ENCODE measurements around the gene NFKBIL1. TPM values are rescaled to one million over a fixed set of nuclear protein-coding genes. Genes with fewer than 3 reads are reported as not detected.

NFKBIL1 gene
- total RNA-seq, 2 experiments from 2014 or later = 21.8 to 23.2 TPM

GRCh38 chr6:31579546-31580437, 32.4 kb downstream of the NFKBIL1 start:
- no peaks in the 10 kb centered on the region for H4K20me1 ChIP-seq (ENCODE audit: insufficient read depth, low read length)
- ChIA-PET CTCF (ENCODE audit: unreplicated experiment) (interaction anchor here (1.3 to 4.4 kb wide), 2 partner anchors 18 to 31 kb away, joined by 3 to 27 read pairs; no protein-coding TSS in a partner anchor), POLR2A (interaction anchor here (0.8 to 6.0 kb wide), 4 partner anchors 10 to 63 kb away, joined by 3 to 49 read pairs (median 6); no protein-coding TSS in a partner anchor)
- DNase-seq (ENCODE audit: low spot score) = no peak
- no TSS peak for BruUV-seq (replicated peaks)
- H3K4me3 ChIP-seq (ENCODE audit: low read depth, low read length, poor library complexity, severe bottlenecking) = peak overlapping the region; percentile 87
- peaks cover 15% of the 10 kb centered on the region; the same call in 1 of the 2 replicates for H3K79me2 ChIP-seq (ENCODE audit: insufficient read depth, low read depth, low read length)
- intact Hi-C loops (cut with micrococcal nuclease; ENCODE audit: unreplicated experiment) = loop anchor here (10.0 kb wide), 1 partner anchor 175 kb away; the partner anchor contains the start of gene MICA
- peaks cover 13% of the 10 kb centered on the region; the same call in 1 of the 2 replicates for H3K36me3 ChIP-seq (ENCODE audit: insufficient read depth, low read length)
- peaks cover 78% of the 10 kb centered on the region for H3K4me1 ChIP-seq (ENCODE audit: insufficient read depth, low read length, poor library complexity, severe bottlenecking)
- no peaks in the 10 kb centered on the region for H3K9me3 ChIP-seq (ENCODE audit: low read length)
- no peak overlapping the region for H3K27ac ChIP-seq (ENCODE audit: low read depth, low read length, poor library complexity, severe bottlenecking)
- no peak overlapping the region for H2AFZ ChIP-seq (ENCODE audit: low read length)
- peak overlapping the region; percentile 88 for H3K4me2 ChIP-seq (ENCODE audit: low read length)
- no peaks in the 10 kb centered on the region for H3K9me2 ChIP-seq (ENCODE audit: insufficient read depth, low read length)
- no peak for TF ChIP-seq EZH2phosphoT487 (IDR thresholded peaks at IDR 0.05; ENCODE audit: borderline replicate concordance, low read depth, low read length)

GRCh38 chr6:31580438-31580740, 33.0 kb downstream of the NFKBIL1 start:
- no peak for DNase-seq (ENCODE audit: low spot score)
- H3K4me2 ChIP-seq (ENCODE audit: low read length) = peak overlapping the region; percentile 88
- no peaks in the 10 kb centered on the region for H3K9me3 ChIP-seq (ENCODE audit: low read length)
- intact Hi-C loops (cut with micrococcal nuclease; ENCODE audit: unreplicated experiment) = loop anchor here (10.0 kb wide), 1 partner anchor 176 kb away; the partner anchor contains the start of gene MICA
- POLR2A ChIA-PET = interaction anchor here (0.8 to 6.0 kb wide), 4 partner anchors 11 to 63 kb away, joined by 3 to 49 read pairs (median 6); no protein-coding TSS in a partner anchor
- no peaks in the 10 kb centered on the region for H3K9me2 ChIP-seq (ENCODE audit: insufficient read depth, low read length)
- CTCF ChIA-PET (ENCODE audit: unreplicated experiment) = interaction anchor here (1.3 to 4.4 kb wide), 2 partner anchors 17 to 32 kb away, joined by 3 to 27 read pairs; no protein-coding TSS in a partner anchor
- no peaks in the 10 kb centered on the region for H4K20me1 ChIP-seq (ENCODE audit: insufficient read depth, low read length)
- no peak overlapping the region for H3K27ac ChIP-seq (ENCODE audit: low read depth, low read length, poor library complexity, severe bottlenecking)
- peaks cover 15% of the 10 kb centered on the region; the same call in 1 of the 2 replicates for H3K79me2 ChIP-seq (ENCODE audit: insufficient read depth, low read depth, low read length)
- no peak for TF ChIP-seq EZH2phosphoT487 (IDR thresholded peaks at IDR 0.05; ENCODE audit: borderline replicate concordance, low read depth, low read length)
- H3K36me3 ChIP-seq (ENCODE audit: insufficient read depth, low read length) = peaks cover 13% of the 10 kb centered on the region; the same call in 1 of the 2 replicates
- BruUV-seq (replicated peaks) = no TSS peak
- H3K4me3 ChIP-seq (ENCODE audit: low read depth, low read length, poor library complexity, severe bottlenecking) = peak overlapping the region; percentile 87
- no peak overlapping the region for H2AFZ ChIP-seq (ENCODE audit: low read length)
- peaks cover 78% of the 10 kb centered on the region for H3K4me1 ChIP-seq (ENCODE audit: insufficient read depth, low read length, poor library complexity, severe bottlenecking)

- intact Hi-C loops (cut with micrococcal nuclease; ENCODE audit: unreplicated experiment) = loop anchor here (1.0 to 10.0 kb wide), 4 partner anchors 16 to 176 kb away; partner anchors contain the start of genes MICA and NFKBIL1
- no TSS peak for BruUV-seq (replicated peaks)
- DNase-seq (ENCODE audit: low spot score) = peak; percentile 89
- H4K20me1 ChIP-seq (ENCODE audit: insufficient read depth, low read length) = no peaks in the 10 kb centered on the region
- peak overlapping the region; percentile 88 for H3K4me2 ChIP-seq (ENCODE audit: low read length)
- H3K79me2 ChIP-seq (ENCODE audit: insufficient read depth, low read depth, low read length) = peaks cover 13% of the 10 kb centered on the region; the same call in 1 of the 2 replicates
- no peaks in the 10 kb centered on the region for H3K9me2 ChIP-seq (ENCODE audit: insufficient read depth, low read length)
- ChIA-PET POLR2A (interaction anchor here (0.8 to 6.0 kb wide), 3 partner anchors 11 to 16 kb away, joined by 5 to 49 read pairs (median 6); no protein-coding TSS in a partner anchor), CTCF (ENCODE audit: unreplicated experiment) (interaction anchor here (0.8 to 4.4 kb wide), 4 partner anchors 12 to 32 kb away, joined by 3 to 27 read pairs (median 3); partner anchors contain the start of gene NCR3)
- peaks cover 78% of the 10 kb centered on the region for H3K4me1 ChIP-seq (ENCODE audit: insufficient read depth, low read length, poor library complexity, severe bottlenecking)
- no peak for TF ChIP-seq EZH2phosphoT487 (IDR thresholded peaks at IDR 0.05; ENCODE audit: borderline replicate concordance, low read depth, low read length)
- TF ChIP-seq, protein P1, sequence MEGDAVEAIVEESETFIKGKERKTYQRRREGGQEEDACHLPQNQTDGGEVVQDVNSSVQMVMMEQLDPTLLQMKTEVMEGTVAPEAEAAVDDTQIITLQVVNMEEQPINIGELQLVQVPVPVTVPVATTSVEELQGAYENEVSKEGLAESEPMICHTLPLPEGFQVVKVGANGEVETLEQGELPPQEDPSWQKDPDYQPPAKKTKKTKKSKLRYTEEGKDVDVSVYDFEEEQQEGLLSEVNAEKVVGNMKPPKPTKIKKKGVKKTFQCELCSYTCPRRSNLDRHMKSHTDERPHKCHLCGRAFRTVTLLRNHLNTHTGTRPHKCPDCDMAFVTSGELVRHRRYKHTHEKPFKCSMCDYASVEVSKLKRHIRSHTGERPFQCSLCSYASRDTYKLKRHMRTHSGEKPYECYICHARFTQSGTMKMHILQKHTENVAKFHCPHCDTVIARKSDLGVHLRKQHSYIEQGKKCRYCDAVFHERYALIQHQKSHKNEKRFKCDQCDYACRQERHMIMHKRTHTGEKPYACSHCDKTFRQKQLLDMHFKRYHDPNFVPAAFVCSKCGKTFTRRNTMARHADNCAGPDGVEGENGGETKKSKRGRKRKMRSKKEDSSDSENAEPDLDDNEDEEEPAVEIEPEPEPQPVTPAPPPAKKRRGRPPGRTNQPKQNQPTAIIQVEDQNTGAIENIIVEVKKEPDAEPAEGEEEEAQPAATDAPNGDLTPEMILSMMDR (conservative IDR thresholded peaks at IDR 0.05; ENCODE audit: low read length) = peak; percentile 93
- peaks cover 13% of the 10 kb centered on the region; the same call in 1 of the 2 replicates for H3K36me3 ChIP-seq (ENCODE audit: insufficient read depth, low read length)
- no peaks in the 10 kb centered on the region for H3K9me3 ChIP-seq (ENCODE audit: low read length)
- peak overlapping the region; percentile 86 for H3K27ac ChIP-seq (ENCODE audit: low read depth, low read length, poor library complexity, severe bottlenecking)
- H3K4me3 ChIP-seq (ENCODE audit: low read depth, low read length, poor library complexity, severe bottlenecking) = peak overlapping the region; percentile 87
- H2AFZ ChIP-seq (ENCODE audit: low read length) = peak overlapping the region; percentile 12; the same call in 1 of the 2 replicates
Observed at GRCh38 chr6:31580807-31581433, 33.5 kb downstream of the NFKBIL1 start.

Measured in OCI-LY7 (cell line).